ENCODE results near the gene STN1. TPM values are rescaled to one million over a fixed set of nuclear protein-coding genes. Genes with fewer than 3 reads are reported as not detected.

The STN1 gene
- total and polyA plus RNA-seq, 2 of the 8 experiments (the other 6 are each of a cell fraction or from before 2014, with no cell fraction given) = 10.1 to 12.4 TPM

DNA sequence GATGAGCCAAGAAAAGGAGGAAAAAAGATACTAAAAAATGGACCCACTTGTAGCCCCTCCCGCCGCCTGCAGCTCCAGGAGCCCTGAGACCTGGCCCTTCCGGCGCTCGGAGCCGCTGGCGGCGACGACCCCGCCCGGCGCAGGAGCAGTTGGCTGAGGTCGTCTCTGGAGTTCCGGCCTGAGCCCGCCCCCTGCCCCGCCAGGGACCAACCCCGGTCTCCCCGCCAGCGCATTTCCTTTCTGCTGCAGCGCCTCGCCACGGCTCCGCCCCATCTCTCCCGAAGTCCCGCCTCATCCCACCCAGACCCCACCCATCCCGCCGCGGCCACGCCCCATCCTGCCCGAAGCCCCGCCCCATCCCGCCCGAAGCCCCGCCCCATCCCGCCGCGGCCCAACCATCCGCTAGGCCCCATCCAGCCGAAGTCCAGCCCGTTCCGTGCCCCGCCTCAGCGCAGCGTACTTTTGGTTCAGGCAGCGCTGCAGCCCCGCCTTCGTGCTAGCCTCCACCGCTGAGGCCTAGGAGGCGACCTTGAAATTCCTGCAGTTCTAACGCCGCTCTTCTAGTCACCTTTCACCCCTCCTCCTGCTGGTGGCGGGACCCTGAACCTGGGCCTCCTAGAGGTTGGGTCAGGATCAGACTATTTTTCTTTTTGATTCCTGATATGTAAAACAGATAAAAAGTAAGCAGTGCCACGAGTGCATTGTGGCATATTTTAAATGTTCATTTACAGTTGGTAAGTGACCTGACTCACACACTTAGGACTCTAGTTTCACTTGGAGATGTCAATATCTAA, at the start of gene STN1 (continued):
- TF ChIP-seq CHD7 (IDR thresholded peaks at IDR 0.05; ENCODE audit: insufficient replicate concordance, low read length) = no peak
- no peak; the same call in 1 of the 2 replicates for TF ChIP-seq E2F6 (IDR thresholded peaks at IDR 0.05)
- no peak for TF ChIP-seq TAF7 (optimal IDR thresholded peaks at IDR 0.05; ENCODE audit: borderline replicate concordance, low read depth, low read length)
- TF ChIP-seq TBP (IDR thresholded peaks at IDR 0.05; ENCODE audit: low read depth, low read length) = peak; percentile 60; the same call in 1 of the 2 replicates
- no peak for TF ChIP-seq EZH2 (IDR thresholded peaks at IDR 0.05; ENCODE audit: low read depth, low read length, severe bottlenecking)
- TF ChIP-seq CBX5 (IDR thresholded peaks at IDR 0.05; ENCODE audit: low read depth, low read length) = no peak
- no peak for TF ChIP-seq POU5F1 (IDR thresholded peaks at IDR 0.05; ENCODE audit: low read depth, low read length)
- no peak for TF ChIP-seq CEBPB (IDR thresholded peaks at IDR 0.05; ENCODE audit: low read depth, low read length)
- TF ChIP-seq JUND (IDR thresholded peaks at IDR 0.05; ENCODE audit: low read length) = peak; percentile 61; the same call in 1 of the 2 replicates
- no peak for TF ChIP-seq BRCA1 (IDR thresholded peaks at IDR 0.05; ENCODE audit: low read depth, low read length)

Data from H1 (cell line).